ENCODE results near the gene DHPS.
"Not testable (repeated sequence)": the region's sequence is repeated elsewhere in the genome, so short reads cannot be mapped to it uniquely, and the experiment has no call there.

The DHPS gene

DNA sequence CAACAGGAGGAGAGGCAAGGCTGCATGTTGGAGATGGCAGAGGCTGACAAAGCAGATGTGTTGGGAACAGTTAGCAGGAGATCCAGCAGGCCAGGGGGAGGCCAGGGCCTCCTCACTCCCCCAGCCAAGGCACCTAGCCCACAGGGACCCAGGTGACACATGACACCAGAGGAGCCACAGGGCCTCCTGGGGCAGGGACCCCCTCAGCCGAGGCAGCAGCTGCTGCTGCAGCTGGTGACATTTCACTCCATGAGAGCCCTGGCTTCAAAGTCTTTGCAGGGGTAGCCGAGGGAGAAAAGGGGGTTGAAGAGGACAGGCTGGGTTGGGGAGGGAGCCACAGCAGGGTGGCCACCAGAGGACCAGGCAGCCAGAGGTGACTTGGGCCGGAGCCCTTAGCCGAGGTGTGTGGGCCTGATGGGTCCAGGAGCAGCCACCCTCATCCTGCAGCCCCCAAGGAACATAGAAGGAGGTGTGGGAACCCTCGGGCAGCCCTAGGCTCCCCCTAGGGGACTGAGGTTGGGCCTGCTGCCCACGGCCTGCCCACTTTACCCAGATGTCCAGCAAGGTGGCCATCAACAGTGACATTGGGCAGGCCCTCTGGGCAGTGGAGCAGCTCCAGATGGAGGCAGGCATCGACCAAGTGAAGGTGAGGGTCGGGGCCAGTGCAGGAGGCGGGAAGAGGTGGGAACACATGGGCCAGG is 6.0 kb upstream of the DHPS start, which contains the start of gene GNG14:
Gene GNG14, plus strand, starts transcription at position 503 of the 701 bp plus-strand sequence. Its CDS starts 51 bp downstream, at position 554.
- Histone ChIP-seq H3K4me1 (ENCODE audit: control insufficient read depth, low read depth, low read length) (no peaks in the 10 kb centered on the region), H3K4me3 (ENCODE audit: low read length) (no peak within 1 kb of the TSS), H3K9ac (ENCODE audit: low read length) (no peak within 1 kb of the TSS), H3K27ac (ENCODE audit: low read length) (no peak within 1 kb of the TSS), H3K27me3 (ENCODE audit: control insufficient read depth, insufficient read depth, low read length) (no peaks in the 10 kb centered on the region), H3K9me3 (ENCODE audit: control insufficient read depth, low read depth, low read length) (no peaks in the 10 kb centered on the region), H3K36me3 (ENCODE audit: control insufficient read depth, low read depth, low read length) (no peaks in the 10 kb centered on the region)

DNA sequence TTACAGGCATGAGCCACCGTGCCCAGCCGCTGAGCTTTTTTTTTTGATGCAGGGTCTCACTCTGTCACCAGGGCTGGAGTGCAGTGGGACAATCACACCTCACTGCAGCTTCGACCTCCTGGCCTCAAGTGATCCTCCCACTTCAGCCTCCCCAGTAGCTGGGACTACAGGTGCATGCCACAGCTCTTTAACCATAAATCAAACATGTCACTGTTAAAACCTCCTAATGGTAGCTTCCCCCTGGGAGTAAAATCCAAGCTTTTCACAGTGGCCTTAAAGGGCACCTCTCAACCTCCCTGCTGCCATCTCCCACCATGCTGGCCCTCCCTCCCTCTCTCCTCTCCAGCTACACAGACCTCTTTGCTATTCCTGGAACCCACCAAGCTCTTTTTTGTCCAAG is 4.2 kb upstream of the DHPS start:
- Histone ChIP-seq H3K4me1 (ENCODE audit: control insufficient read depth, low read depth, low read length) (no peaks in the 10 kb centered on the region), H3K27ac (ENCODE audit: low read length) (no peak overlapping the region), H3K4me3 (ENCODE audit: low read length) (no peak overlapping the region), H3K9me3 (ENCODE audit: control insufficient read depth, low read depth, low read length) (no peaks in the 10 kb centered on the region), H3K9ac (ENCODE audit: low read length) (no peak overlapping the region), H3K36me3 (ENCODE audit: control insufficient read depth, low read depth, low read length) (no peaks in the 10 kb centered on the region), H3K27me3 (ENCODE audit: control insufficient read depth, insufficient read depth, low read length) (no peaks in the 10 kb centered on the region)

DNA sequence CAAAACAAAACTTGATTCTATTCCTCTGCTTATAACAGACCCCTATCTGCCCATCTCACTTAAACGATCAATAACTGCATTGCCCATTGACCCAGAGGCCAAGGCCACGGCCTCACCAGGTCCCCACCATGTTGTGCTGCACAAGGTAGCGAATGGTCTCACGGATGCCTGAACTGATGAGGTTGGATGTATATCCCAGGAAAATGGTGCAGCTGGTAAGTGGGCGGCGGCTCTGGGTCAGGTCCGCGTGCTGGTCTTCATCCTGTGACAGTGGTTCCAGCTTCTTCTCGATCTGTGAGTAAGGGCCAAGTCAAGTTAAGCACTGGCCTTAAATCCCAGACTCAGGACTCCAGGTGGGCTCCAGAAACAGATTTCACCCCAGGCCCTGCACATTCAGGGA is 1.6 kb downstream of the DHPS start:
- peaks cover 43% of the 10 kb centered on the region for H3K36me3 ChIP-seq (ENCODE audit: control insufficient read depth, low read depth, low read length)
- no peak overlapping the region for H3K9ac ChIP-seq (ENCODE audit: low read length)
- H3K4me3 ChIP-seq (ENCODE audit: low read length): no peak overlapping the region
- no peaks in the 10 kb centered on the region for H3K9me3 ChIP-seq (ENCODE audit: control insufficient read depth, low read depth, low read length)
- no peaks in the 10 kb centered on the region for H3K4me1 ChIP-seq (ENCODE audit: control insufficient read depth, low read depth, low read length)
- no peak overlapping the region for H3K27ac ChIP-seq (ENCODE audit: low read length)
- H3K27me3 ChIP-seq (ENCODE audit: control insufficient read depth, insufficient read depth, low read length): no peaks in the 10 kb centered on the region

DNA sequence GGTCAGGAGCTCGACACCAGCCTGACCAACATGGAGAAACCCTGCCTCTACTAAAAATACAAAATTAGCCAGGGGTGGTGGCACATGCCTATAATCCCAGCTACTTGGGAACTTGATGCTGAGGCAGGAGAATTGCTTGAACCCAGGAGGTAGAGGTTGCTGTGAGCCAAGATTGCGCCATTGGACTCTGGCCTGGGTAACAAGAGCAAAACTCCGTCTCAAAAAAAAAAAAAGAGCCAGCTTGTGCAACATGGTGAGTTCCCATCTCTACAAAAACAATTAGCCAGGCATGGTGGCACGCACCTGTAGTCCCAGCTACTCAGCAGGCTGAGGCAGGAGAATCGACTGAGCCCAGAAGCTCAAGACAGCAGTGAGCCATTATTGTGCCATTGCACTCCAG is 3.6 kb downstream of the DHPS start:
- peaks cover 56% of the 10 kb centered on the region for H3K36me3 ChIP-seq (ENCODE audit: control insufficient read depth, low read depth, low read length)
- not testable (repeated sequence) for H3K9me3 ChIP-seq (ENCODE audit: control insufficient read depth, low read depth, low read length); H3K4me3 ChIP-seq (ENCODE audit: low read length); H3K27ac ChIP-seq (ENCODE audit: low read length); H3K9ac ChIP-seq (ENCODE audit: low read length); H3K4me1 ChIP-seq (ENCODE audit: control insufficient read depth, low read depth, low read length); H3K27me3 ChIP-seq (ENCODE audit: control insufficient read depth, insufficient read depth, low read length)

DNA sequence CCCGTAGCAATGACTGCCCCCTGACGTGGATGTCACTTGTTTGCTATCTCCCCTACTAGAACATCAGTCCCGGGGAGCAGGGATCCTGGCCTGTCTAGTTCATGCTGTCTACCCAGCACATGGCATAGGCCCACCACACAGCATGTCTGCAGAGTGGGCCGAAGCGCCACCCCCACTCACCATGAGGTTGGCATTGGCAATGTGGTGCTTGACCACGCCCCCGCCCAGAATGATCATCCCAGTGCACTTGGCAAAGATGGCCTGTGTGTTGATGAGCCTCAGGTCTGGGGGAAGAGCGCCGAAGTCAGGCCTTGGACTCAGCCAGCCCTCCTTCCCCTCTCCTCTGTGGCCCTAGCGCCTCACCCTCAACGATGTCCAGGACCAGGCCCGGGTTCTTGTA is 4.8 kb downstream of the DHPS start:
- H3K27me3 ChIP-seq (ENCODE audit: control insufficient read depth, insufficient read depth, low read length): no peaks in the 10 kb centered on the region
- no peak overlapping the region for H3K9ac ChIP-seq (ENCODE audit: low read length)
- H3K4me1 ChIP-seq (ENCODE audit: control insufficient read depth, low read depth, low read length): no peaks in the 10 kb centered on the region
- H3K27ac ChIP-seq (ENCODE audit: low read length): no peak overlapping the region
- H3K4me3 ChIP-seq (ENCODE audit: low read length): no peak overlapping the region
- H3K9me3 ChIP-seq (ENCODE audit: control insufficient read depth, low read depth, low read length): no peaks in the 10 kb centered on the region
- H3K36me3 ChIP-seq (ENCODE audit: control insufficient read depth, low read depth, low read length): peaks cover 58% of the 10 kb centered on the region

DNA sequence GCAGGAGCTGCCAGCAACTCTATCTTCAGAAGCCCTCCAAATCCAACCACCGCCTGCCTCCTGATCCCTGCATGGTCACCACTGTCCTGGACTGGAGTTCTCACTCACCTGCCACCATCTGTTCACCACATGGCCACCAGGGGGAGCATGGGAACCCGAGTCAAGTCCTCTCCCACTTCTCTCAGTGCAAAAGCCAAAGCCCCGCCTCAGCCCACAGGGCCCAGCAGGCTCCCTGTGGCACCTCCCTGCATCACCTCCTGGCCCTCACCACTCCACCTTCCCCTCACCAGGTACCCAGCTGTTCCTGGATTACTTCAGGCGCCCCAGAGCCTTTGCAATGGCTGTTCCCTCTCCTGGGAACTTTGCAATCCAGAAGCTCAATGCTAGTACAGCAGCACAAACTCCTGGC is 5.3 kb downstream of the DHPS start:
- H3K36me3 ChIP-seq (ENCODE audit: control insufficient read depth, low read depth, low read length): peaks cover 58% of the 10 kb centered on the region
- H3K27ac ChIP-seq (ENCODE audit: low read length): no peak overlapping the region
- H3K27me3 ChIP-seq (ENCODE audit: control insufficient read depth, insufficient read depth, low read length): no peaks in the 10 kb centered on the region
- no peaks in the 10 kb centered on the region for H3K9me3 ChIP-seq (ENCODE audit: control insufficient read depth, low read depth, low read length)
- H3K4me3 ChIP-seq (ENCODE audit: low read length): no peak overlapping the region
- H3K4me1 ChIP-seq (ENCODE audit: control insufficient read depth, low read depth, low read length): no peaks in the 10 kb centered on the region
- H3K9ac ChIP-seq (ENCODE audit: low read length): no peak overlapping the region

DNA sequence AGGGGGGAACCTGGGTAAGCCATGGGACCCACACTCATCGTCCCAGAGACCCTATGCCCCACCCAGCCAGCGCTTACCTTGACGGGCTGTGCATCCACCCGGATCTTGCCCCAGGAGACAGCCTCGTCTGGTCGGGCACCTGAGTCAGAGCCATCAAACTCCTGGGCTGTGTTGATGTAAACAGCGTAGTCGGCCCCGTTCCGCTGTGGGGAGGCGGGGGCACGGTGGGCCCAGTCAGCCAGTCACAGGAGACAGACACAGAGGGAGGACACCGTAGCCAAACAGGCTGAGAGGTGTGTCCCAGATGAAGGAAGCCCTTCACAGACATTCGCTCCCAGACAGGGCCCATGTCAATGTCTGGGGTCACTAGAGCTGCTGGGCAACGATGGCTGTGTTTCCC is 5.7 kb downstream of the DHPS start:
- Histone ChIP-seq H3K9ac (ENCODE audit: low read length) (no peak overlapping the region), H3K36me3 (ENCODE audit: control insufficient read depth, low read depth, low read length) (peaks cover 58% of the 10 kb centered on the region)

DNA sequence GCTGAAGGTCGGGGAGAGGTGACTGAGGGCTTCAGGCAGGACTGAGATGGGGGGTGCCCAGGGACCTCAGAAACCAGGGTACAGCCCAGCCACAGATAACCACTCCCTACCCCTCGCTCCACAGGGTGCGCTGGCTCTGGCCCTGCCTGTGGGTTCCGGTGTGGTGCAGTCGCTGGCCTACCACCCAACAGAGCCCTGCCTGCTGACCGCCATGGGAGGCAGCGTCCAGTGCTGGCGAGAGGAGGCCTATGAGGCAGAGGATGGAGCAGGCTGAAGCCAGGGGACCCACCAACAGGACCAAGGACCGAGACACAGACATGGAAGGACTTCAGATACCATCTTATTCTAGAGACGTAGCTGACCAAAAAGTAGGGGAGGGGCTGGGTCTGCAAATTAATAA is 6.3 kb downstream of the DHPS start:
- Histone ChIP-seq H3K27ac (ENCODE audit: low read length) (no peak overlapping the region), H3K36me3 (ENCODE audit: control insufficient read depth, low read depth, low read length) (peaks cover 58% of the 10 kb centered on the region), H3K9me3 (ENCODE audit: control insufficient read depth, low read depth, low read length) (no peaks in the 10 kb centered on the region), H3K9ac (ENCODE audit: low read length) (no peak overlapping the region), H3K27me3 (ENCODE audit: control insufficient read depth, insufficient read depth, low read length) (no peaks in the 10 kb centered on the region), H3K4me1 (ENCODE audit: control insufficient read depth, low read depth, low read length) (no peaks in the 10 kb centered on the region), H3K4me3 (ENCODE audit: low read length) (no peak overlapping the region)

More for the DNA sequence above, 5.7 kb downstream of the DHPS start:
- no peaks in the 10 kb centered on the region for H3K27me3 ChIP-seq (ENCODE audit: control insufficient read depth, insufficient read depth, low read length)
- H3K9me3 ChIP-seq (ENCODE audit: control insufficient read depth, low read depth, low read length): no peaks in the 10 kb centered on the region
- H3K4me1 ChIP-seq (ENCODE audit: control insufficient read depth, low read depth, low read length): no peaks in the 10 kb centered on the region
- no peak overlapping the region for H3K4me3 ChIP-seq (ENCODE audit: low read length)
- no peak overlapping the region for H3K27ac ChIP-seq (ENCODE audit: low read length)

DNA sequence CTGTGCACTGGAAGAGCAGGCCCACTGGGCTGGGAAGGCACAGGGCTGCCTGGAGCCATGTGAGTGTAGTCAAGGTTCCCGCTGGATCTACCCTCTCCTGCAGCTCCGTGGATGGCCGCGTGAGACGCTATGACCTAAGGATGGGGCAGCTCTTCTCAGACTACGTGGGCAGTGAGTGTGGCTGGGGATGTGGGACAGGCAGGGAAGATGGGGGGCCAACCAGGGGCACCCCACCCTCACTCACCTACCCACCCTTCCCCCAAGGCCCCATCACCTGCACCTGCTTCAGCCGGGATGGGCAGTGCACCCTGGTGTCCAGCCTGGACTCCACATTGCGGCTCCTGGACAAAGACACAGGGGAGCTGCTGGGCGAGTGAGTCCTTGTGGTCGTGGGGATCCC is 8.9 kb downstream of the DHPS start:
- Histone ChIP-seq H3K4me3 (ENCODE audit: low read length) (no peak overlapping the region), H3K9ac (ENCODE audit: low read length) (no peak overlapping the region), H3K27me3 (ENCODE audit: control insufficient read depth, insufficient read depth, low read length) (no peaks in the 10 kb centered on the region), H3K27ac (ENCODE audit: low read length) (no peak overlapping the region), H3K4me1 (ENCODE audit: control insufficient read depth, low read depth, low read length) (no peaks in the 10 kb centered on the region), H3K36me3 (ENCODE audit: control insufficient read depth, low read depth, low read length) (peaks cover 38% of the 10 kb centered on the region), H3K9me3 (ENCODE audit: control insufficient read depth, low read depth, low read length) (no peaks in the 10 kb centered on the region)

DNA sequence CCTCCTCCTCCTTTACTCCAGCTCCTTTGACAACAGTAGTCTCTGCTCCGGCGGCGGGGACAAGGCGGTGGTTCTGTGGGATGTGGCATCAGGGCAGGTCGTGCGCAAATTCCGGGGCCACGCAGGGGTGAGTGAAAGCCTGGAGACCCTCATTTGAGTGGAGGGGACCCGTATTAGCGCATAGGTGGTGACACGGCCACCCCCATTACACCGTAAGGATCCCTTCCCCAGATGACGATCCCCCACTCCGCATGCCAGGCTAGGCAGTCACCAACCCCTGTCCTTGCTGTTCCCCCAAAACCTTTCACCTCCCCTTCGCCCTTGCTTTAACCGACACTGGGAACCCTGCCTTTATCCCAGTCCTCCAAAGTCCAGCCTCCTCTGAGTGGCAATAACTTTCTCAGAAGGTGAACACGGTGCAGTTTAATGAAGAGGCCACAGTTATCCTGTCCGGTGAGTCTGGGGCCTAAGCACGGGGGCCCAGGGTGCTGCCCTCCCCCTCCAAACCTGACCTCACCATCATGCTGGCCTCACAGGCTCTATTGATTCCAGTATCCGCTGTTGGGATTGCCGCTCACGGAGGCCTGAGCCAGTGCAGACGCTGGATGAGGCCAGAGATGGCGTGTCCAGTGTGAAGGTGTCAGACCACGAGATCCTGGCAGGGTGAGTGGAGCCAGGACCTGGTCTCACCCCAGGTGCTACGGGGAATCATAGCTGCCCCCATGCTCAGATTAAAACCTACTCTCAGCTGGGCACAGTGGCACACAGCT is 11.3 kb downstream of the DHPS start:
- Histone ChIP-seq H3K4me1 (ENCODE audit: control insufficient read depth, low read depth, low read length) (no peaks in the 10 kb centered on the region), H3K27ac (ENCODE audit: low read length) (no peak overlapping the region), H3K9me3 (ENCODE audit: control insufficient read depth, low read depth, low read length) (no peaks in the 10 kb centered on the region), H3K9ac (ENCODE audit: low read length) (peak overlapping the region; percentile 78), H3K27me3 (ENCODE audit: control insufficient read depth, insufficient read depth, low read length) (no peaks in the 10 kb centered on the region), H3K36me3 (ENCODE audit: control insufficient read depth, low read depth, low read length) (peaks cover 18% of the 10 kb centered on the region), H3K4me3 (ENCODE audit: low read length) (peak overlapping the region; percentile 80)

DNA sequence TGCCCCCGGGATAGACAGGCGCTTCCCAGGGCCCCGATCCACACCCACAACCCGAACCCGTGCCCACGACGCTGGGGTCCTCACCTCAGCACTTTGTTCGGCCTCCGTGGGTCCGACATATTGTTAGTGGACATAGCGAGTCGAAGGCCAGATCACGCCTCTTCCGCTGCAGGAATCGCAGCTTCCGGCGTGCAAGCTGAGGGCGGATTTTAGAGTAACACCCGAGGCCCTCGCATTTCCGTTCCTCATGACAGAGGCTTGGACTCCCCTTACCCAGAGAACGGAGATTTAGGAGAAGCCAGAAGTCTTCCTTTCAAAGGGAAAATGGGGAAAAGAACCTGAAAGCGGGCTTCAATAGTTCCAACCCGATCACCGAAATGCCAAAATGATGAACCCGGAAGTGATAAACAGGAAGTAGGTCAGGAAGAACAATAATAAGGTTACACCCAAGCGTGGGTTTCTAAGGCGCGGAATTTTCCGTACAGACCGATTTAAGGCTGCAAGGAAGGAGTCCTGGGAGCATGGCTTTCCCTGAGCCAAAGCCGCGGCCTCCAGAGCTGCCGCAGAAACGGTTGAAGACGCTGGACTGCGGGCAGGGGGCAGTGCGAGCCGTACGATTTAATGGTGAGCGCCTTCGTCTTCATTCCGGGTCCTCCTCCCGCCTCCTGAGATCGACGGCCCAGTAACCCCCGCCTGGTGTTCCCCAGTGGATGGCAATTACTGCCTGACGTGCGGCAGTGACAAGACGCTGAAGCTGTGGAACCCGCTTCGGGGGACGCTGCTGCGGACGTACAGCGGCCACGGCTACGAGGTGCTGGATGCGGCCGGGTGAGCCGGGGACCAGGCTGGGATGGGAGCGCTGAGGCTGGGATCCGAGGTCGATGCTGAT is 12.2 kb downstream of the DHPS start:
- Histone ChIP-seq H3K9ac (ENCODE audit: low read length) (peak overlapping the region; percentile 78), H3K4me3 (ENCODE audit: low read length) (peak overlapping the region; percentile 80), H3K9me3 (ENCODE audit: control insufficient read depth, low read depth, low read length) (no peaks in the 10 kb centered on the region), H3K27ac (ENCODE audit: low read length) (peak overlapping the region; percentile 94), H3K27me3 (ENCODE audit: control insufficient read depth, insufficient read depth, low read length) (no peaks in the 10 kb centered on the region), H3K36me3 (ENCODE audit: control insufficient read depth, low read depth, low read length) (peaks cover 13% of the 10 kb centered on the region), H3K4me1 (ENCODE audit: control insufficient read depth, low read depth, low read length) (no peaks in the 10 kb centered on the region)
